Hepatocyte (in vitro differentiated cells): Measurements from ENCODE around the gene CRX.

ENCODE experiments used
- EZH2phosphoT487 ChIP-seq: fragments of 200-600 bp; sonication (generic); IDR thresholded peaks from one replicate; pipeline ENCODE4 v1.6.1; 2018; ENCODE audit warnings: antibody characterized with exemption, mild to moderate bottlenecking, low read depth, moderate library complexity; ENCODE audit not compliant: unreplicated experiment, severe bottlenecking
- TF ChIP-seq, protein P1 (sequence below): fragments of 200-600 bp; sonication (generic); IDR thresholded peaks from 2 replicates; pipeline ENCODE4 v1.5.1; 2016; ENCODE audit warnings: antibody characterized with exemption, mild to moderate bottlenecking; ENCODE audit not compliant: poor library complexity

DNA sequence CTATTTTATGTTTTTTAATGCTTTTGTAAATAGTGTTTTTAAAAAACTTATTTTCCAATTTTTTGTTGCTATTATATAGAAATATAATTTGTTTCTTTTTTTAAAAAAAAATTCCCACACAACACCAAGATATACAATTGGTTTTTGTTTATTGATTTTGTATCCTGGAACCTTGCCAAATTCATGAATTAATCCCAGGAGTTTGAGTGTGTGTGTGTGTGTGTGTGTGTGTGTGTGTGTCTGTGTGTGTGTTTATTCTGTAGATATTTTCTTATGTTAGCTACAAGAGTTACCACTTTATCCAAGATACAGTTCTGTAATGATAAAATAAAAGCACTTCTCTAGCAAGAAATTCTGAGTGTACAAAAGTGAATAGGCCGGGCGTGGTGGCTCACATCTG is 25.0 kb upstream of the CRX start:
- TF ChIP-seq, protein P1, sequence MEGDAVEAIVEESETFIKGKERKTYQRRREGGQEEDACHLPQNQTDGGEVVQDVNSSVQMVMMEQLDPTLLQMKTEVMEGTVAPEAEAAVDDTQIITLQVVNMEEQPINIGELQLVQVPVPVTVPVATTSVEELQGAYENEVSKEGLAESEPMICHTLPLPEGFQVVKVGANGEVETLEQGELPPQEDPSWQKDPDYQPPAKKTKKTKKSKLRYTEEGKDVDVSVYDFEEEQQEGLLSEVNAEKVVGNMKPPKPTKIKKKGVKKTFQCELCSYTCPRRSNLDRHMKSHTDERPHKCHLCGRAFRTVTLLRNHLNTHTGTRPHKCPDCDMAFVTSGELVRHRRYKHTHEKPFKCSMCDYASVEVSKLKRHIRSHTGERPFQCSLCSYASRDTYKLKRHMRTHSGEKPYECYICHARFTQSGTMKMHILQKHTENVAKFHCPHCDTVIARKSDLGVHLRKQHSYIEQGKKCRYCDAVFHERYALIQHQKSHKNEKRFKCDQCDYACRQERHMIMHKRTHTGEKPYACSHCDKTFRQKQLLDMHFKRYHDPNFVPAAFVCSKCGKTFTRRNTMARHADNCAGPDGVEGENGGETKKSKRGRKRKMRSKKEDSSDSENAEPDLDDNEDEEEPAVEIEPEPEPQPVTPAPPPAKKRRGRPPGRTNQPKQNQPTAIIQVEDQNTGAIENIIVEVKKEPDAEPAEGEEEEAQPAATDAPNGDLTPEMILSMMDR: no peak
- TF ChIP-seq EZH2phosphoT487: no peak
